ENCODE measurements around the gene USP12.

The USP12 gene

GRCh38 chr13:27120811-27121210, 50.8 kb downstream of the USP12 start:
- peak; percentile 37 for DNase-seq (ENCODE audit: low read depth)

GRCh38 chr13:27120011-27120410, 51.6 kb downstream of the USP12 start:
- DNase-seq (ENCODE audit: low read depth), result no peak

- DNase-seq (ENCODE audit: low read depth), result no peak
Observed at GRCh38 chr13:27118428-27119054, 53.1 kb downstream of the USP12 start.

- no peak for DNase-seq (ENCODE audit: low read depth)
Observed at GRCh38 chr13:27117952-27118351, 53.7 kb downstream of the USP12 start.

GRCh38 chr13:27117158-27117557, 54.5 kb downstream of the USP12 start:
- DNase-seq (ENCODE audit: low read depth), result peak; percentile 74

GRCh38 chr13:27113436-27113835, 58.2 kb downstream of the USP12 start:
- DNase-seq (ENCODE audit: low read depth), result no peak

GRCh38 chr13:27112006-27112405, 59.6 kb downstream of the USP12 start:
- no peak for DNase-seq (ENCODE audit: low read depth)

GRCh38 chr13:27110056-27110746, 61.4 kb downstream of the USP12 start:
- DNase-seq (ENCODE audit: low read depth), result no peak

- DNase-seq (ENCODE audit: low read depth), result no peak
Observed at GRCh38 chr13:27106144-27106543, 65.5 kb downstream of the USP12 start.

- no peak for DNase-seq (ENCODE audit: low read depth)
Observed at GRCh38 chr13:27104606-27105005, 67.0 kb downstream of the USP12 start.

GRCh38 chr13:27101847-27102246, 69.8 kb downstream of the USP12 start:
- no peak for DNase-seq (ENCODE audit: low read depth)

GRCh38 chr13:27101289-27101688, 70.3 kb downstream of the USP12 start:
- no peak for DNase-seq (ENCODE audit: low read depth)

GRCh38 chr13:27097691-27098090, 73.9 kb downstream of the USP12 start:
- no peak for DNase-seq (ENCODE audit: low read depth)

GRCh38 chr13:27091451-27091850, 80.2 kb downstream of the USP12 start:
- no peak for DNase-seq (ENCODE audit: low read depth)

GRCh38 chr13:27088619-27089018, 83.0 kb downstream of the USP12 start:
- no peak for DNase-seq (ENCODE audit: low read depth)

GRCh38 chr13:27086599-27087265, 84.9 kb downstream of the USP12 start:
- no peak for DNase-seq (ENCODE audit: low read depth)

- DNase-seq (ENCODE audit: low read depth), result no peak
Observed at GRCh38 chr13:27083183-27083582, 88.4 kb downstream of the USP12 start.

- DNase-seq (ENCODE audit: low read depth), result peak; percentile 11
Observed at GRCh38 chr13:27081893-27082679, 89.5 kb downstream of the USP12 start.

- peak; percentile 19 for DNase-seq (ENCODE audit: low read depth)
Observed at GRCh38 chr13:27080018-27080948, 91.3 kb downstream of the USP12 start.

- DNase-seq (ENCODE audit: low read depth), result peak; percentile 90
Observed at GRCh38 chr13:27079421-27079958, 92.1 kb downstream of the USP12 start.

GRCh38 chr13:27077451-27077850, 94.2 kb downstream of the USP12 start:
- no peak for DNase-seq (ENCODE audit: low read depth)

Measured in iris pigment epithelial cell (primary cell).